Measurements from ENCODE around the gene CNKSR2. TPM values are rescaled to one million over a fixed set of nuclear protein-coding genes. Genes with fewer than 3 reads are reported as not detected.
"Not testable (repeated sequence)": the region's sequence is repeated elsewhere in the genome, so short reads cannot be mapped to it uniquely, and the experiment has no call there.

CNKSR2 gene
- total RNA-seq, 1 donor from 2014 or later = 18.5 TPM

GRCh38 chrX:21469071-21469470 is 94.9 kb downstream of the CNKSR2 start:
- Mint-ChIP-seq H3K36me3 (ENCODE audit: unreplicated experiment) (no peaks in the 10 kb centered on the region), H3K9me3 (ENCODE audit: unreplicated experiment) (no peaks in the 10 kb centered on the region), H3K27me3 (ENCODE audit: unreplicated experiment) (no peaks in the 10 kb centered on the region), H3K4me1 (ENCODE audit: low read depth, unreplicated experiment) (no peaks in the 10 kb centered on the region), H3K4me3 (ENCODE audit: unreplicated experiment) (no peak overlapping the region), H3K27ac (ENCODE audit: unreplicated experiment) (no peak overlapping the region)
- no peak for DNase-seq
- no peak for TF ChIP-seq CTCF (IDR thresholded peaks at IDR 0.05; ENCODE audit: partially characterized antibody, unreplicated experiment)

GRCh38 chrX:21476909-21477308 is 102.7 kb downstream of the CNKSR2 start:
- H3K9me3 Mint-ChIP-seq (ENCODE audit: unreplicated experiment) = no peaks in the 10 kb centered on the region
- no peak overlapping the region for H3K27ac Mint-ChIP-seq (ENCODE audit: unreplicated experiment)
- DNase-seq = no peak
- no peaks in the 10 kb centered on the region for H3K27me3 Mint-ChIP-seq (ENCODE audit: unreplicated experiment)
- no peak overlapping the region for H3K4me3 Mint-ChIP-seq (ENCODE audit: unreplicated experiment)
- H3K4me1 Mint-ChIP-seq (ENCODE audit: low read depth, unreplicated experiment) = no peaks in the 10 kb centered on the region
- no peaks in the 10 kb centered on the region for H3K36me3 Mint-ChIP-seq (ENCODE audit: unreplicated experiment)
- no peak for TF ChIP-seq CTCF (IDR thresholded peaks at IDR 0.05; ENCODE audit: partially characterized antibody, unreplicated experiment)

GRCh38 chrX:21479695-21480270 is 105.6 kb downstream of the CNKSR2 start:
- TF ChIP-seq CTCF (IDR thresholded peaks at IDR 0.05; ENCODE audit: partially characterized antibody, unreplicated experiment) = peak; percentile 27
- Mint-ChIP-seq H3K4me1 (ENCODE audit: low read depth, unreplicated experiment) (no peaks in the 10 kb centered on the region), H3K4me3 (ENCODE audit: unreplicated experiment) (no peak overlapping the region), H3K27ac (ENCODE audit: unreplicated experiment) (no peak overlapping the region), H3K27me3 (ENCODE audit: unreplicated experiment) (no peaks in the 10 kb centered on the region), H3K36me3 (ENCODE audit: unreplicated experiment) (no peaks in the 10 kb centered on the region), H3K9me3 (ENCODE audit: unreplicated experiment) (no peaks in the 10 kb centered on the region)
- DNase-seq = no peak

- TF ChIP-seq CTCF (IDR thresholded peaks at IDR 0.05; ENCODE audit: partially characterized antibody, unreplicated experiment) = no peak
- Mint-ChIP-seq H3K4me1 (ENCODE audit: low read depth, unreplicated experiment) (no peaks in the 10 kb centered on the region), H3K27me3 (ENCODE audit: unreplicated experiment) (no peaks in the 10 kb centered on the region), H3K9me3 (ENCODE audit: unreplicated experiment) (no peaks in the 10 kb centered on the region), H3K27ac (ENCODE audit: unreplicated experiment) (no peak overlapping the region), H3K36me3 (ENCODE audit: unreplicated experiment) (no peaks in the 10 kb centered on the region), H3K4me3 (ENCODE audit: unreplicated experiment) (no peak overlapping the region)
- DNase-seq = no peak
Measured at GRCh38 chrX:21481761-21482160, 107.5 kb downstream of the CNKSR2 start.

GRCh38 chrX:21484051-21484450 is 109.8 kb downstream of the CNKSR2 start:
- not testable (repeated sequence) for H3K4me3 Mint-ChIP-seq (ENCODE audit: unreplicated experiment); H3K27me3 Mint-ChIP-seq (ENCODE audit: unreplicated experiment); DNase-seq; H3K9me3 Mint-ChIP-seq (ENCODE audit: unreplicated experiment); H3K36me3 Mint-ChIP-seq (ENCODE audit: unreplicated experiment); H3K27ac Mint-ChIP-seq (ENCODE audit: unreplicated experiment); H3K4me1 Mint-ChIP-seq (ENCODE audit: low read depth, unreplicated experiment)
